H1 (cell line): ENCODE results near the gene UBXN11. TPM values are rescaled to one million over a fixed set of nuclear protein-coding genes. Genes with fewer than 3 reads are reported as not detected.

Experiments used
- CBX8 ChIP-seq: fragments of 300-800, 300-1000 bp; sonication (generic); IDR thresholded peaks from 2 replicates; pipeline ENCODE4 v1.7.1; 2016; ENCODE audit warnings: low read depth, low read length, borderline replicate concordance
- CHD2 ChIP-seq: IDR thresholded peaks from 2 replicates; pipeline ENCODE4 v1.6.1; 2012; ENCODE audit warnings: low read length, improper control_type of control experiment
- GABPA ChIP-seq: IDR thresholded peaks from 2 replicates; pipeline ENCODE4 v1.6.1; 2011; ENCODE audit warnings: mild to moderate bottlenecking, low read length, moderate library complexity, borderline replicate concordance; ENCODE audit not compliant: insufficient read depth
- RXRA ChIP-seq: IDR thresholded peaks from 2 replicates; pipeline ENCODE4 v1.6.1; 2011; ENCODE audit warnings: low read depth, mild to moderate bottlenecking, low read length, moderate library complexity; ENCODE audit not compliant: insufficient read depth
- TCF12 ChIP-seq: IDR thresholded peaks from 2 replicates; pipeline ENCODE4 v1.6.1; 2011; ENCODE audit warnings: low read depth, mild to moderate bottlenecking, low read length
- ZNF274 ChIP-seq: IDR thresholded peaks from 2 replicates; pipeline ENCODE4 v1.7.0; 2012; ENCODE audit warnings: low read length, borderline replicate concordance; ENCODE audit errors: extremely low read depth
- polyA plus RNA-seq, 7 experiments: library from polyadenylated mRNA; depleted of rRNA in 3 of 7; stranded (reverse) in 5 of 7; unstranded in 2 of 7; fragments of >200 nt in 5 of 7; fragments of 200-250 nt in 2 of 7; gene quantifications; 1 replicate in 5 of 7; 2 replicates in 1 of 7; 4 replicates in 1 of 7; pipeline versions ENCODE4 v1.2.1 to v1.2.3, GENCODE V29; 2011 to 2013; ENCODE audit warnings: missing spikeins in 2 of 7, mixed read lengths in 2 of 7
- total RNA-seq: library from RNA; stranded (reverse); fragmentation: NEBNext Ultra II Directional; extraction: Animal tissue kit (Norgen Biotek cat#: 25700); gene quantifications from 2 replicates; pipeline ENCODE4 v1.2.1, GENCODE V29; 2021

UBXN11 gene
- total and polyA plus RNA-seq, 2 of the 8 experiments (the other 6 are each of a cell fraction or from before 2014, with no cell fraction given), result 6.3 to 10.4 TPM

GRCh38 chr1:26300578-26301275 is 5.7 kb downstream of the UBXN11 start (continued):
- TF ChIP-seq CBX8 (no peak), GABPA (no peak), ZNF274 (no peak), TCF12 (no peak), RXRA (no peak), CHD2 (no peak)
